ELR (cell line): Measurements from ENCODE around the gene FKBP5.
"Not testable (repeated sequence)": the region's sequence is repeated elsewhere in the genome, so short reads cannot be mapped to it uniquely, and the experiment has no call there.

ENCODE experiments used
- DNase-seq: peaks from one replicate; pipeline ENCODE4 v3.0.0-alpha.2; 2015; ENCODE audit warnings: low read depth

The FKBP5 gene

GRCh38 chr6:35609588-35609987 lies 79.1 kb downstream of the FKBP5 start:
- no peak for DNase-seq

- DNase-seq, result no peak
Observed at GRCh38 chr6:35607517-35608233, 81.0 kb downstream of the FKBP5 start.

GRCh38 chr6:35605600-35605999 lies 83.1 kb downstream of the FKBP5 start:
- peak; percentile 15 for DNase-seq

GRCh38 chr6:35603326-35604202 lies 85.2 kb downstream of the FKBP5 start:
- peak; percentile 43 for DNase-seq

- DNase-seq, result peak; percentile 25
Observed at GRCh38 chr6:35602133-35602946, 86.4 kb downstream of the FKBP5 start.

GRCh38 chr6:35601331-35602132 lies 87.2 kb downstream of the FKBP5 start:
- DNase-seq, result peak; percentile 87

GRCh38 chr6:35600659-35601125 lies 88.0 kb downstream of the FKBP5 start:
- DNase-seq, result peak; percentile 27

- peak; percentile 66 for DNase-seq
Observed at GRCh38 chr6:35599761-35600658, 88.7 kb downstream of the FKBP5 start.

- DNase-seq, result not testable (repeated sequence)
Observed at GRCh38 chr6:35598621-35599020, 90.1 kb downstream of the FKBP5 start.

- peak; percentile 89 for DNase-seq
Observed at GRCh38 chr6:35596448-35597442, 92.0 kb downstream of the FKBP5 start.

- DNase-seq, result no peak
Observed at GRCh38 chr6:35594503-35595186, 94.1 kb downstream of the FKBP5 start.

GRCh38 chr6:35592178-35592577 lies 96.5 kb downstream of the FKBP5 start:
- DNase-seq, result no peak

- DNase-seq, result no peak
Observed at GRCh38 chr6:35590622-35591066, 98.1 kb downstream of the FKBP5 start.

- no peak for DNase-seq
Observed at GRCh38 chr6:35589904-35590303, 98.8 kb downstream of the FKBP5 start.

GRCh38 chr6:35589201-35589739 lies 99.4 kb downstream of the FKBP5 start:
- DNase-seq, result no peak

- DNase-seq, result no peak
Observed at GRCh38 chr6:35587167-35587566, 101.5 kb downstream of the FKBP5 start.

- DNase-seq, result no peak
Observed at GRCh38 chr6:35586542-35586941, 102.2 kb downstream of the FKBP5 start.

- DNase-seq, result no peak
Observed at GRCh38 chr6:35585658-35586057, 103.1 kb downstream of the FKBP5 start.
